Adipose tissue (tissue), 3 donors: Measurements from ENCODE around the gene DAGLA. TPM values are rescaled to one million over a fixed set of nuclear protein-coding genes. Genes with fewer than 3 reads are reported as not detected.
"Not testable (repeated sequence)": the region's sequence is repeated elsewhere in the genome, so short reads cannot be mapped to it uniquely, and the experiment has no call there.

ENCODE experiments used
- H3K27ac ChIP-seq: one replicate; pipeline ENCODE4 v1.5.1; 2013; ENCODE audit warnings: low read depth, low read length
- WGBS, 3 donors: extraction: QIAGEN DNeasy Blood & Tissue Kit; methylation state at CpG; one replicate each; pipeline ENCODE4 v1.1.7; 2013; 5-methylcytosine and 5-hydroxymethylcytosine counted together
- polyA plus RNA-seq, 3 donors: library from polyadenylated mRNA; stranded (reverse); fragments of 200-250 nt; gene quantifications; one replicate each; pipeline ENCODE4 v1.2.3, GENCODE V29; 2013
- donor health status: healthy with polysubstance abuse.
- donor health status: Bipolar disorder and iron deficiency.
- donor health status: healthy.

DAGLA gene, protein sequence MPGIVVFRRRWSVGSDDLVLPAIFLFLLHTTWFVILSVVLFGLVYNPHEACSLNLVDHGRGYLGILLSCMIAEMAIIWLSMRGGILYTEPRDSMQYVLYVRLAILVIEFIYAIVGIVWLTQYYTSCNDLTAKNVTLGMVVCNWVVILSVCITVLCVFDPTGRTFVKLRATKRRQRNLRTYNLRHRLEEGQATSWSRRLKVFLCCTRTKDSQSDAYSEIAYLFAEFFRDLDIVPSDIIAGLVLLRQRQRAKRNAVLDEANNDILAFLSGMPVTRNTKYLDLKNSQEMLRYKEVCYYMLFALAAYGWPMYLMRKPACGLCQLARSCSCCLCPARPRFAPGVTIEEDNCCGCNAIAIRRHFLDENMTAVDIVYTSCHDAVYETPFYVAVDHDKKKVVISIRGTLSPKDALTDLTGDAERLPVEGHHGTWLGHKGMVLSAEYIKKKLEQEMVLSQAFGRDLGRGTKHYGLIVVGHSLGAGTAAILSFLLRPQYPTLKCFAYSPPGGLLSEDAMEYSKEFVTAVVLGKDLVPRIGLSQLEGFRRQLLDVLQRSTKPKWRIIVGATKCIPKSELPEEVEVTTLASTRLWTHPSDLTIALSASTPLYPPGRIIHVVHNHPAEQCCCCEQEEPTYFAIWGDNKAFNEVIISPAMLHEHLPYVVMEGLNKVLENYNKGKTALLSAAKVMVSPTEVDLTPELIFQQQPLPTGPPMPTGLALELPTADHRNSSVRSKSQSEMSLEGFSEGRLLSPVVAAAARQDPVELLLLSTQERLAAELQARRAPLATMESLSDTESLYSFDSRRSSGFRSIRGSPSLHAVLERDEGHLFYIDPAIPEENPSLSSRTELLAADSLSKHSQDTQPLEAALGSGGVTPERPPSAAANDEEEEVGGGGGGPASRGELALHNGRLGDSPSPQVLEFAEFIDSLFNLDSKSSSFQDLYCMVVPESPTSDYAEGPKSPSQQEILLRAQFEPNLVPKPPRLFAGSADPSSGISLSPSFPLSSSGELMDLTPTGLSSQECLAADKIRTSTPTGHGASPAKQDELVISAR
- 1 to 10 TPM; 1.1 to 2.6 (median 2.1) TPM for polyA plus RNA-seq

DNA sequence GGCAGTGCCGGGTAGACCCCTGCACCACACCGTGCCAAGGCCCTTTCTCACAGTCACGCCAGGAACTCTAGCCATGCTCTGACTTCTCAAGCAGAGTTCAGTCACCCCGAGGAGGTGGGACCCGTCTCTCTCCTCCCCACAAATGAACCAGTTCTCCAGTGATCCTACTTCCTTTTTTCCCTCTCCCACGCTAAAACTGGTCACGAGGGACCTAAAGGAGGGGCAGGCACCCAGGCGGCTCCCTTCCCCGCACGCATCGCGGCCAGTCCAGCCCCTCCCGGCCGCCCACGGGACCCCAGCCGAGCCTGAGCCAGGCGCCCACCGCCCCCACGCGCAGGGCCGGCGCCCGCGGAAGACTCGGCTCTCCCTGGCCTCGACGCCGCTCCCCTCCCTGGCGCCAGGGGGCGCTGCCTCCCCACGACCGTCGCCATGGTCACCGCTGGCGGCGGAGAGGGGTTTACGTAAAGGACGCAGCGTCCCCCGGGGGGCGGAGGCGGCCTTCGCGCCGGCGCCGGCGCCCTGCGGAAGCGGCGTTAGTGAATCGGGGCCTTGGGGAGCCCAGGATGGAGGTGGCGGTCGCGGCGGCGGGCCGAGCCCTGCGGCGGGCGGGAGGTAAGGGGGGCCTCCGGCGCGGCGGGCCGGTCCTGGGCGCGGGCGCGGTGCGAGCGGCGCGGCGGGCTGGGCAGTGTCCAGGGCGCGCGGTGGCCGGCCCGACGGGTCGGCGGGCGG is at the start of gene DAGLA:
Gene DAGLA (plus strand): TSS at position 499 of the 729 bp plus-strand sequence. CDS start 39,765 bp downstream, outside the sequence.
- 2 to 5% (median 3%) methylated on average over 46 to 84 of the region's 84 CpGs for WGBS, 3 donors

DNA sequence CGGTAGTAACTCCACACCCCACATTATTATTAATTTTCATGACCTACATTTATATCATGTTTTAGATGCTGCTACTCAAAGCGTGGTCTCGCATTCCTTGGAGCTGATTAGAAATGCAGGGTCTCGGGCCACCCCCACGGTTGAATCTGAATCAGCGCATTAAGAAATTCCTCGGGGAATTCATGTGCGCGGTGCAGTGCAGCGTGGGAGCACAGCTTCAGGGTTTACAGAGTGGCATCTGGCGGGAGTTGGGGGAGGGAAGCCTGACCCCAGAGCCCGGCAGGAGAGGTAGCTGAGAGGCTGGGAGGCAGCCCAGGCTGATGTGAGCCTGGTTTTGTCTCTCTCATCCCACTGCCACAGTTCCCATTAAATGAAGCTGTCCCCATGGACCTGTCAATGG is 48.1 kb upstream of the DAGLA start:
- no peak overlapping the region for H3K27ac ChIP-seq
- WGBS, 3 donors: 67 to 72% (median 69%) methylated on average over 12 of the region's 12 CpGs

More for the DNA sequence above, at the start of gene DAGLA:
- no peak within 1 kb of the TSS for H3K27ac ChIP-seq

DNA sequence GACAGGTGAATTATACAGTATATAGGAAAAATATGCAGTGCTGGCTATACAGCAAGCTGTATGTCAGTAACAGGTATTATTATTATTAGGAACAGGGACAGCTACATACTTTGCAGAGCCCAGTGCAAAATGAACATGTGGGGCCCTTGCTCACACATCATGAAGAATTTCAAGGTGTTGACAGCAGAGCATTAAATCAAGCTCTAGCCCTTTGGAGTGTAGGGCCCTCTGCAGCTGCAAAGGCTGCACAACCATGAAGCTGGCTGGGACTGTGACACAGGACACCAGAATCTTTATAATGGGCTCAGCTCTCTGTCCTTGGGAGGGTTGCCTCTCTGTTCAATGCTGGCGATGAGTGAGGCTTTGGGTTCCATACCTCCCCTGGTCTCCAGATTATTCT is 44.9 kb upstream of the DAGLA start:
- WGBS, 3 donors: 89 to 100% (median 97%) methylated on average over 1 of the region's 1 CpG

DNA sequence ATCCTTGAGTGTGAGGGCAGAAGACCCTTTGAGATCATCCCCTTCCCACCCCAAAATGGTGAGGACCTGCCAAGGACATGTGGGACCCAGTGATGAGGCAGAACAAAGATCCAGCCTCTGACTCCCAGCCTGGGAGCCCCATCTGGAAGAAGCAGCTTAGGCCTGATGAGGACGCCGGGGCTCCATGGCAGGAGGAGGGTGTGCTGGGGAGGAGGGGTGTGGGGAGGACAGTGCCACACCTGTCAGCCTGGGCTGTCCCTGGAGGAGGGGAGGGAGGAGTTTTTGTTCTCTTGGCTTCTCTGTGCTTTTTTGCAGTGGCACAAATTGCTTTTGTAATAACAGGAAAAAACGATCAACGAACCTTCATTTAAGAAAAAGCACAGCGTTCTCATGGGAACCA is 44.4 kb upstream of the DAGLA start:
- H3K27ac ChIP-seq: no peak overlapping the region
- WGBS, 3 donors: 81 to 85% (median 85%) methylated on average over 5 of the region's 5 CpGs

More for the DNA sequence above, 44.9 kb upstream of the DAGLA start:
- no peak overlapping the region for H3K27ac ChIP-seq

DNA sequence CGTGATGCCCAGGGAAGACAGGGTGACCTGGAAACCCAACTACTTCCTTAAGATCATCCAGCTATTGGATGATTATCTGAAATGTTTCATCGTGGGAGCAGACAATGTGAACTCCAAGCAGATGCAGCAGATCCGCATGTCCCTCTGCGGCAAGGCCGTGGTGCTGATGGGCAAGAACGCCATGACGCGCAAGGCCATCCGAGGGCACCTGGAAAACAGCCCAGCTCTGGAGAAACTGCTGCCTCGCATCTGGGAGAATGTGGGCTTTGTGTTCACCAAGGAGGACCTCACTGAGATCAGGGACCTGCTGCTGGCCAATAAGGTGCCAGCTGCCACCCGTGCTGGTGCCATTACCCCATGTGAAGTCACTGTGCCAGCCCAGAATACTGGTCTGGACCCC is 43.5 kb upstream of the DAGLA start:
- no peak overlapping the region for H3K27ac ChIP-seq
- WGBS, 3 donors: 81 to 87% (median 81%) methylated on average over 11 of the region's 11 CpGs

DNA sequence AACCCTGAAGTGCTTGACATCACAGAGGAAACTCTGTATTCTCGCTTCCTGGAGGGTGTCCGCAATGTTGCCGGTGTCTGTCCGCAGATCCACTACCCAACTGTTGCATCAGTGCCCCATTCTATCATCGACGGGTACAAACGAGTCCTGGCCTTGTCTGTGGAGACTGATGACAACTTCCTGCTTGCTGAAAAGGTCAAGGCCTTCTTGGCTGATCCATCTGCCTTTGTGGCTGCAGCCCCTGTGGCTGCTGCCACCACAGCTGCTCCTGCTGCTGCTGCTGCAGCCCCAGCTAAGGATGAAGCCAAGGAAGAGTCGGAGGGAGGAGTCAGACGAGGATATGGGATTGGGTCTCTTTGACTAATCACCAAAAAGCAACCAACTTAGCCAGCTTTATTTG is 42.9 kb upstream of the DAGLA start:
- WGBS, 3 donors: 59 to 72% (median 61%) methylated on average over 9 of the region's 9 CpGs
- no peak overlapping the region for H3K27ac ChIP-seq

DNA sequence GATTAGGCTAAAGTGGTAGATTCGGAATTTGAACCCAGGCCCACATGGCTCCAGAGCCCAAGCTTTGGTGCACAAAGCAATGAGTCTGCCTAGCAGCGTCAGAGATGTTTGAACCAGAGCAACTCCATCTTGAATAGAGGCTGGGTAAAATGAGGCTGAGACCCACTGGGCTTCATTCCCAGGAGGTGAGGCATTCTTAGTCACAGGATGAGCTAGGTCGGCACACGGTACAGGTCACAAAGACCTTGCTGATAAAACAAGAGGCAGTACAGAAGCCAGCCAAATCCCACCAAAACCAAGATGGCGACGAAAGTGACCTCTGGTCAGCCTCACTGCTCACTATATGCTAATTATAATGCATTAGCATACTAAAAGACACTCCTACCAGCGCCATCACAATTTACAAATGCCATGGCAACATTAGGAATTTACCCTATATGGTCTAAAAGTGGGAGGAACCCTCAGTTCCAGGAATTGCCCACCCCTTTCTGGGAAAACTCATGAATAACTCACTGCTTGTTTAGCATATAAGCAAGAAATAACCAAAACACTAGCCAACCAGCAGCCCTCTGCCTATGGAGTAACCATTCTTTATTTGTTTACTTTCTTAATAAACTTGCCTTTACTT is 40.3 kb upstream of the DAGLA start:
- H3K27ac ChIP-seq: no peak overlapping the region
- 82 to 86% (median 84%) methylated on average over 7 of the region's 7 CpGs for WGBS, 3 donors

DNA sequence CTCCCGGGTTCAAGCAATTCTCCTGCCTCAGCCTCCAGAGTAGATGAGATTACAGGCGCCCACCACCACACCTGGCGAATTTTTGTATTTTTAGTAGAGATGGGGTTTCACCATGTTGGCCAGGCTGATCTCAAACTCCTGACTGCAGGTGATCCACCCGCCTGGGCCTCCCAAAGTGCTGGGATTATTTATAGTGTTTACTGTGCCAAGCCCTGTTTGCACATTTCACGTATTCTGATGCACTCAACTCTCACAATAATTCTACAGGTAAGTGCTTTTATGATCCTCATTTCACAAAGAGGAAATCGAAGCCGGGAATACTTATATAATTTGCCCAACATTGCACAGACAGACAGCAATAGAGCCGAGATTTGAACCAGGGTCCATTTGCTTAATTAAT is 38.0 kb upstream of the DAGLA start:
- 85 to 88% (median 85%) methylated on average over 8 of the region's 8 CpGs for WGBS, 3 donors
- no peak overlapping the region for H3K27ac ChIP-seq

DNA sequence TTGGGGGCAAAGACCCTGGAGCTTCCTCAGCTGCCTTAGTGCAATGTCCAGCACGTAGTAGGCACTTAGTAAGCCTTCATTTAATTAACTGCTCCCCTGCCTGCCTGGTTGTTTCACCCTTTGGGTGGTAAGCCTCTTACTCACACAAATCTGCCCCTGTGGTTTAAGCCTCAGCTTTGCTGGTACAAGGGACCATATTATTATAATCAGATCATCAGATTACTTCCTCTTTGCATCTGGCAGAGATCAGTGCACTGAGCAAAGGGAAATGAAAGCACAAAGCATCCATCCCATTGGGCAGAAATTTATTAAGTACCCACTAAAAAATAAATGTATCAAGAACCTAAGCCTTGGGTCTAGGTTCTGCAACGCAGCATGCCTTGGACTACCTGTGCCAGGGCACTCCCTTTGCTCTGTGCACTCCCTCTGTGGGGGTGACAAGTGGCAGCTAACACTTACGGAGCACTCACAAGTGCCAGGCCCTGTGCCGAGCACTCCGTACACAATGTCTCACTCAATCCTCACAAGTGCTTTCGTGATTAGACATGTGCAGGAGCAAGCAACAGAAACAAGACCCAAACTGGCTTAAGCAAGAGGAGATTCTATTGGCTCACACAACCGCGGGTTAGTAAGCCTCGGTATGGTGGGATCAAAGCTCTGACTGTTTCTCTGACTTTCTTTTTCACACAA is 34.9 kb upstream of the DAGLA start:
- no peak overlapping the region for H3K27ac ChIP-seq

DNA sequence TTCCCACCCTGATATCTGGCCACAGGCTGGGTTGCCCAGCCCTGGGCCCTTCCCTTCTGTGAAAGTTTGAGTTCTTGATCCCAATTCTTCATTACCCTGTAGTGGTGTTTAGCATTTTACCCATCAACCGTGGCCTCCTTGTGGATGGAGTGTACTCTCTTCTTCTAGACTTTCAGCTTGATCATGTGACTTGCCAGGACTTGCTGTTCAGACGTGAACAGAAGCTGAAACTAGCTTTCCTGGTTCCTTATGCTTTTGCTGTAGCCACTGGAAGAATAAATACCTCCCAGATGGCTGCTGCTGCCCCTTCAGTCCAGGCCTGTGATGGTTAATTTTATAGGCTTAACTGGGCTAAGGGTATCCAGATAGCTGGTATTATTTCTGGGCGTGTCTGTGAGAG is 32.7 kb upstream of the DAGLA start:
- WGBS, 3 donors: 76 to 81% (median 78%) methylated on average over 3 of the region's 3 CpGs
- no peak overlapping the region for H3K27ac ChIP-seq

More for the DNA sequence above, 34.9 kb upstream of the DAGLA start:
- WGBS, 3 donors: 76 to 81% (median 79%) methylated on average over 9 of the region's 9 CpGs

DNA sequence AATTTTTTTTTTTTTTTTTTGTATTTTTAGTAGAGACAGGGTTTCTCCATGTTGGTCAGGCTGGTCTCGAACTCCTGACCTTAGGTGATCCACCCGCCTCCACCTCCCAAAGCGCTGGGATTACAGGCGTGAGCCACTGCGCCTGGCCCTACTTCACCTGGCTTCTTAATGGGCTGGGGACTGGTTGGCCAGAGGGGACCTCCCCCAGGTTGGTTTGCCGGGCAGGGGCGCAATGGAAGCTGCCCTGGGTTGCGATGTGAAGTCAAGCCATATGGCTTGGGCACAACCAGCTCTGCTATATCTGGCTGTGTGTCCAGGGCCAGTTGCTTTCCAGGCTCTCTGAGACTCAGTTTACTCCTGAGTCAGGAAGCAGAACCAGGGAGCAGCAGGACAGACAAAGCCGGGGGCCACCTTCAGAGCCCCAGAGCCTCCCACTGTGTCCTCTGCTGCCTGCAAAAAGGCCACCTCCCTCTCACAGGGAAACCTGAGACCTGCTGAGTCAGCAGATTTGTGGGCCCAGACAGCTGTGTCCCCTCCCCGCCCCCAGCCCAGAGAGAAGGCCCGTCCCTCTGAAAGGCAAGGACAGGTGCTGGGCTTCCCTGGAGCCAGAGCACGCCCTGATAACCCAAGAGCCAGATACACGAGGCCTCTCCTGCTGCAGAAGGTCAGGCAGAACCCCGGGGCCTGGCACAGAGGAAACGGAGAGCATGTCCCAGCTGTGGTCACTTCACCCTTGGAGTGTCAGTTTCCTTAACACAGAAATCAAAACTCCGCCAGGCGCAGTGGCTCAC is 29.2 kb upstream of the DAGLA start:
- 68 to 92% (median 90%) methylated on average over 16 to 17 of the region's 17 CpGs for WGBS, 3 donors
- no peak overlapping the region for H3K27ac ChIP-seq

DNA sequence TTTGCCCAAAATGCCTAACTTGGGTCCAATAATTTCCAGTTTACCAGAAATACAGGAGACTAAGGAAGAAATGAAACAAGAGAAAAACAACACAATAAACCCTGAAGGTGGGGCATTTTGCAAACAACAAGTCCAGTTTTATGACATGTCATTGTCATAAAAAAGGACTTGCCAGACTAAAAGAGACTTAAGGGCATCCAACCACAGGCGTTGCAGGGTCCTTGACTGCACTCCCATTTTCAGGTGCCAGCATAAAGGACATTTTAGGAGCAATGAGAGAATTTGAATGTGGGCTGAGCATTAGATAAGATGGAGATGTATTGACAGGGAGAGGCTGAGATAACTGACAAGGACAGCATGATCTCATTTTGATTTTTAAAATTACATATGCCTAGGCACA is 28.1 kb upstream of the DAGLA start:
- WGBS, 3 donors: 81 to 90% (median 87%) methylated on average over 1 of the region's 1 CpG
- H3K27ac ChIP-seq: no peak overlapping the region

DNA sequence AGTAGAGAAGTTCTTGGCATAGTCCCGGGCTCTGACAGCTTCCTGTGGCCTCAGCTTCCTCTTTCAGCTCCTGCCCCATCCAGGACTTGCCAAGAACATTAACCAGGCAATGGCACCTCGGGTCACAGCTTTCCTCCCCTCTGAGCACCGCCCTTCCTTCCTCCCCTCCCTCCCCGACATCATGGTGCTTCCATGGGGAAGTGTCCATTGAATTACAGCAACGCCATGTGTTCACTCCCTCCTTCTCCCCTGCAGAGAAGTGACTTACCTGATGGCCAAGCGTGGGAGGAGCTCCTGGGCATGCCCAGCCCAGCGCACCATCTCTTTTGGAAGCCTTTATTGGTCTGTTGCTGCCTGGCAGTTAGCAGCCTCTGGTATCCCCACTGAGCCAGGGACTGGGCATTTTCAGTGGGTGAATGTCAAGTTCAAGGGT is 25.8 kb upstream of the DAGLA start:
- no peak overlapping the region for H3K27ac ChIP-seq
- 31 to 70% (median 33%) methylated on average over 7 of the region's 7 CpGs for WGBS, 3 donors

DNA sequence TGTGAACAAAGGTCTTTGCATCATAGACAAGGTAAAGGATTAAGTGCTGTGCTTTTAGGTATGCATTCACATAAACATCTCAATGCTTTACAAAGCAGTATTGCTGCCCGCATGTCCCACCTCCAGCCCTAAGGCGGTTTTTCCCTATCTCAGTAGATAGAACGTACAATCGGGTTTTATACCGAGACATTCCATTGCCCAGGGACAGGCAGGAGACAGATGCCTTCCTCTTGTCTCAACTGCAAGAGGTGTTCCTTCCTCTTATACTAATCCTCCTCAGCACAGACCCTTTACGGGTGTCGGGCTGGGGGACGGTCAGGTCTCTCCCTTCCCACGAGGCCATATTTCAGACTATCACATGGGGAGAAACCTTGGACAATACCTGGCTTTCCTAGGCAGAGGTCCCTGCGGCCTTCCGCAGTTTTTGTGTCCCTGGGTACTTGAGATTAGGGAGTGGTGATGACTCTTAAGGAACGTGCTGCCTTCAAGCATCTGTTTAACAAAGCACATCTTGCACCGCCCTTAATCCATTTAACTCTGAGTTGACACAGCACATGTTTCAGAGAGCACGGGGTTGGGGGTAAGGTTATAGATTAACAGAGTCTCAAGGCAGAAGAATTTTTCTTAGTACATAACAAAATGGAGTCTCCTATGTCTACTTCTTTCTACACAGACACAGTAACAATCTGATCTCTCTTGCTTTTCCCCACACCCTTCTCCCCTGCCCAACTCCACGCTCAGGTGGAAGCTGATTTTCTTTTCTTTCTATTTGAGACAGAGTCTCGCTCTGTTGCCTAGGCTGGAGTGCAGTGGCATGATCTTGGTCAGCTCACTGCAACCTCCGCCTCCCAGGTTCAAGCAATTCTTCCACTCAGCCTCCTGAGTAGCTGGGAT is 24.7 kb upstream of the DAGLA start:
- 65 to 68% (median 67%) methylated on average over 11 to 14 of the region's 17 CpGs for WGBS, 3 donors
- H3K27ac ChIP-seq: not testable (repeated sequence)

DNA sequence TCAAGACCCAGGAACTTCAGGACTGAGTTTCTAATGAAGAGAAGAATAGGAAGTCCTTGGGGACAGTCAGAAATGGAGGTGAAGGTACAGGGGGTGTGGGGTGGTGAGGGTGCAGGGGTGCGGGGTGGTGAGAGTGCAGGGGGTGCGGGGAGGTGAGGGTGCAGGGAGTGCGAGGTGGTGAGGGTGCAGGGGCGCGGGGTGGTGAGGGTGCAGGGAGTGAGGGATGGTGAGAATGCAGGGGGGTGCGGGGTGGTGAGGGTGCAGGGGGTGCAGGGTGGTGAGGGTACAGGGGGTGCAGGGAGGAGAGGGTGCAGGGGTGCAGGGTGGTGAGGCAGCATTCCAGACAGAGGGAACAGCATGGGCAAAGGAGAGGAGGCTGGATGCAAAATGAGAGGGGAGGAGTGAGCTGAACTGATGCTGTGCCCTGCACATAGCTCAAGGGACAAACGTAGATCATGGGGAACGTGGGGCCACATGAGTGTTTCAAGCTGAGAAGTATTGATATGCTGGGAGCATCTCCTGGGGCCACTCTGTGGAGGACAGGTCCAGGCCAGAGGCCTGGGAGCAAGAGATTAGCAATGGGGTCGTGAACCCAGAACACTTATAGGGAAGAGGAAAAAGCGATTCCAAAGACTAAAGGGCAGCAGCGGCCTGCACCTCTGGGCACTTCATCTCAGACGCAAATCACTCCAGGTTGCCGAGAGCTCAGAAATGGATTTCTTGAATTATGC is 23.7 kb upstream of the DAGLA start:
- H3K27ac ChIP-seq: no peak overlapping the region
- 89 to 96% (median 90%) methylated on average over 12 to 13 of the region's 13 CpGs for WGBS, 3 donors
